GM21515 (cell line): ENCODE results near the gene ZNF331.
"Not testable (repeated sequence)": the region's sequence is repeated elsewhere in the genome, so short reads cannot be mapped to it uniquely, and the experiment has no call there.

Experiments used
- ATAC-seq: cut with Tn5 transposase; IDR thresholded peaks from one replicate; pipeline ENCODE4 v1.9.1; 2021; ENCODE audit not compliant: unreplicated experiment

The ZNF331 gene

DNA sequence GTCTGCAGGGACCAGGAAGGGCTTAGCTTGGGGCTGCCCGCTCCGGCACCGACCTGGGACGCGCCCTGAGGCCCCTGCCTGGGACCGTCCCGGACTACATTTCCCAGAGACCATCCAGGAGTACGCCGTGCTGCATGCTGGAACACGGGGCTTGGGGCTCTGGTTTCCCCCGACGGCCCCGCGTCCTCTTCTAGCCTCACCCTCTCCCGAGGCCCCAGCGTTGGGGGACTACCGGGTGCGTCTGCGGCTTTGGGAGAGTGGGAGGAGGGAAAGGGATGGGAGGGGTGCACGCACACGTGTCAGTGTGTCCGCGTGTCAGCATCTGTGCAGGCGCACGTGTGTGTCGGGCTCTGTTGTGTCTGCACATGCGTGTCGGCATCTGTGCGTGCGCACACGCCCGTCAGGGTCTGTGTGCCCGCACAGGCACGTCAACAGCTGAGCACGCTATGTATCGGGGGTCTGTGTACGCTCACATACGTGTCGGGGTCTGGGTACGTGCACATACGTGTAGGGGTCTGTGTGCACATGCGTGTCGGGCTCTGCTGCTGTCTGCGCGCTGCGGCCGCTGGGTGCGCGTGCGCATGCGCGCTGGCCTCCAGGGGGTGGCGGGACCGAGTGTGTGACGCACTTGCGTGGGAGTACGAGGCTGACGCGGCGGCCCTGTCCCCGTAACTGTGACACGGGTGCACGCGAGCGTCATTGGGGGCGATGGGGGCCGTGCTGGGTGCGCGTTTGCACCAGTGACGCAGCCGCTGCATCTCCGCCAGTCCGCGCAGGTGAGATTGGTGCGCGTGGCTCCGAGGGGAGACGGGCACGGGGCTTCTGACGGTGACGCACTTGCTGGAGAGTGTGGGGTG, at the start of gene ZNF331:
Gene ZNF331 (plus strand): TSS at position 625 of the 857 bp plus-strand sequence. CDS start 31,232 bp downstream, outside the sequence.
- ATAC-seq, result peak; percentile 71

DNA sequence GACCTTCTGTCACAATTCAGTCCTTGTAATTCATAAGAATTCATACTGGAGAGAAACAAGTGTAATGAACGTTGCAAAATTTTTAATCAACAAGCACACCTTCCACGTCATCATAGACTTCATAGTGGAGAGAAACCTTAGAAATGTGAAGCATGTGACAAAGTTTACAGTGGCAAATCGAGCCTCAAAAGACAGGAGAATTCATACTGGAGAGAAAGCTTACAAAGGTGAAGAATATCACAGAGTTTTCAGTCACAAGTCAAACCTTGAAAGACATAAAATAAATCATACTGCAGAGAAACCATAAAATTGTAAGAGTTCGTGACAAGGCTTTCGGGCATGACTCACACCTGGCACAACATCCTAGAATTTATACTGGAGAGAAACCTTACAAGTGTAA, 45.8 kb upstream of the ZNF331 start:
- no peak for ATAC-seq

DNA sequence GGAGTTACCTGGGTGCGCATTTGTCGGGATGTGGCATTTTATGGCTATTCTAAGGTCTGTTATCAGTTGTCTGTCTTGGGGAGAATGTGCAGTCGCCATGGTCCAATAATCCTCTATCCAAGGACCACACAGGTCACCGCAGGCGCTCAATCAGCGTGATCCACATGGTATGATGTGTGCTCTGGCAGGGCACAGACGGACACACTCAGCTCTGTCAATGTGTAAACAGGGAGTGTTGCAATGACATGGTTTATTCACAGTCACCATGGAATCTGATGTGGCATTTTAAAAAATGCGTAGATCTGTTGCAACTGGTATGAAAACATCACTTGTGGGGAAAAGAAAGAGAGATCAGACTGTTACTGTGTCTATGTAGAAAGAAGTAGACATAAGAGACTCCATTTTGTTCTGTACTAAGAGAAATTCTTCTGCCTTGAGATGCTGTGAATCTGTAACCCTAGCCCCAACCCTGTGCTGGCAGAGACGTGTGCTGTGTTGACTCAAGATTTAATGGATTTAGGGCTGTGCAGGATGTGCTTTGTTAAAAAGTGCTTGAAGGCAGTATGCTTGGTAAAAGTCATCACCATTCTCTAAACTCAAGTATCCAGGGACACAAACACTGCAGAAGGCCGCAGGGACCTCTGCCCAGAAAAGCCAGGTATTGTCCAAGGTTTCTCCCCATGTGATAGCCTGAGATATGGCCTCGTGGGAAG, 40.5 kb upstream of the ZNF331 start:
- not testable (repeated sequence) for ATAC-seq

DNA sequence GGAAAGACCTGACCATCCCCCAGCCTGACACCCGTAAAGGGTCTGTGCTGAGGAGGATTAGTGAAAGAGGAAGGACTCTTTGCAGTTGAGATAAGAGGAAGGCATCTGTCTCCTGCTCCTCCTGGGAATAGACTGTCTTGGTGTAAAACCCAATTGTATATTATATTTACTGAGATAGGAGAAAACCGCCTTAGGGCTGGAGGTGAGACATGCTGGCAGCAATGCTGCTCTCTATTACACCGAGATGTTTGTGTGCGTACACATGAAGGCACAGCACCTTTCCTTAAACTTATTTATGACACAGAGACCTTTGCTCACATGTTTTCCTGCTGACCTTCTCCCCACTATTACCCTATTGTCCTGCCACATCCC, 39.9 kb upstream of the ZNF331 start:
- ATAC-seq, result not testable (repeated sequence)

DNA sequence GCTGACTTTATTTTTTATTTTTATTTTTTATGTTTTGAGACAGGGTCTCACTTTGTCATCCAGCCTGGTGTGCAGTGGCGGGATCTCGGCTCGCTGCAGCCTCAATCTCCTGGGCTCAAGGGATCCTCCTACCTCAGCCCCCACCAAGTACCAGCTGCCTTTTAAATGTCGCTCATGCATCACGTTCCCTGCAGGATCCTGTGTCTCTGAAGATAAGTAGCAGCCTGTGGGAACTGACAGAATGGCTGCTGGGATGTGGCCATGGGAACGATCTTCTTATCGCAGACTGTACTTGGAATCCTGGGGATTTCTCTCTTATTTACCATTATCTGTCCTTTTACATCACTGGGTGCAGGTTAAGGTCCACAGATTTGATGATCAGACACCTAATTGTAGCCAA, 34.8 kb upstream of the ZNF331 start:
- not testable (repeated sequence) for ATAC-seq

DNA sequence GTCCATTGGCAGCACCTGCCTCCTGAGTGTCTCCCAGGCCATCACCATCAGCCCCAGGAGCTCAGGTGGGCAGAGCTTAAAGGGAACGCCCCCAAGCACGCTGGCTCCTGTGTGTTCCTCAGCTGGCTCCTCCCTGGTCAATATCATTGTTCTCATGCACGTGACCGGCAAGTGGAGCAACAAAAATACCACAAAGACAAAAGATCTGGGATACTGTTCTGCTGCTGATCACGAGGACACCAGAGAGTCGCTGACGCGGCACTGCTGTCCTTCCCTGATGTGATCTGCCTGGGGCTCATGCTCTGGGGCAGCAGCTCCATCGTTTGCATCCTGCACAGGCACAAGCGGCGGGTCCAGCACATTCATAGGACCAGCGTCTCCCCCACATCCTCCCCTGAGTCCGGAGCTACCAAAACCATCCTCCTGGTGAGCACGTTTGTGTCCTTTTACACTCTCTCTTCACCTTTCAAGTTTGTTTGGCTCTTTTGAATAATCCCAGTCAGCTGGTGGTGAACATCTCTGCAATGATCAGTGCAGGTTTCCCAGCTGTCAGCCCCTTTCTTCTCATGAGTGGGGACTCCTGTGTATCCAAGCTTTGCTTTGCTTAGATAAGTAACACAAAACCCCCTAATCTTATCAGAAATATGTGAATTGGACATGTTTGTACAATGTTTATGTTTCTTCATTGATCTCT, 34.1 kb upstream of the ZNF331 start:
- not testable (repeated sequence) for ATAC-seq

DNA sequence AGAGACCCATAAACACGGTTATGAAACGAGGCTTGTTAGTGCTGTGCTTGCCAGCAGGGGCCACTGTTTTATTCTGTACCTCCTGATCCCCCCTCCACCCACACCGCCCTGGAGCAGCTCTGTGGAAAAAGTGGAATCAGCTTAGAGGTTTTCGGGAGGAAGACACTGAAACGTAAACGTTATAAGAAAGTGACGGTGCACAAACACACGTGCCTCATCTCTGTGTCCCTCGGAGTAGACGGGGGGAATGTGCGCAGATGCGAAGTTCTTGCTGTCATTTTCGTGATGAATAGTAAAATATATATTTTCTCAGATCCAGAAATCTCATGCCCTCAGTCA, 33.6 kb upstream of the ZNF331 start:
- not testable (repeated sequence) for ATAC-seq

DNA sequence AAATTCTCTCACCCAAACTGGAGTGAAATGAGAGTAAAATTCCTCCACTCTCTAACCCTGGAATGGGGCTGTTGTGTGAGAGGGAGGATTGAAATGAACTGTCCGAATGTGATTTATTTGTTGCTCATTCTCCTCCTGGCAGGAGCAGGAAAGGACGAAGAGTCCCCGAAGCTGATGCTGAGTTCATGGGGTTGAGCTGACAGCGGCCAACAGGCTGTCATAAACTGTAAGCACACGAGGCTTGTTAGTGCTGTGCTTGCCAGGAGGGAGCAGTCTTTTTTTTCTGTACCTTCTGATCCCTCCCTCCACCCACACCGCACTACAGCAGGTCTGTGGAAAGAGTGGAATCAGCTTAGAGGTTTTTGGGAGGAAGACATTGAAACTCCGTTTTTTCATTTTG, 33.1 kb upstream of the ZNF331 start:
- ATAC-seq, result no peak

DNA sequence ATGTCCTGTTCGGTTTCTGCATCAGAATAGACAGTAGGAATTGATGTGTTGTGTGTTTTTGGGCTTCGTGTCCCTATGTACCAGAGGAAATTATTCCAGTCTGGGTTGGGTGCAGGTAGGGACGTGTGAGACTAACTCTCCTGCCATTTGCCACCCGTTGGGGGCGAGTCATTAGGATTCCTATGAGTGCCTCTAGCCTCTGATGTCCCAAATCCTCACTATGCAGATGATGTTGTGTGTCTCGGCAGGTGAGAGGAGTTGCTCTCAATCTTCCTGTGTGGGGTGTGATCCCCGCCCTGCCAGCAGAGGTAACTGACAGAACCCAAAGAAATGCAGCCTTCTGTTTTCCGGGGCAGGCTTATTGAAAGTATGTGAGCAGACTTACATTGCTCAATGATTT, 31.2 kb upstream of the ZNF331 start:
- ATAC-seq, result no peak

DNA sequence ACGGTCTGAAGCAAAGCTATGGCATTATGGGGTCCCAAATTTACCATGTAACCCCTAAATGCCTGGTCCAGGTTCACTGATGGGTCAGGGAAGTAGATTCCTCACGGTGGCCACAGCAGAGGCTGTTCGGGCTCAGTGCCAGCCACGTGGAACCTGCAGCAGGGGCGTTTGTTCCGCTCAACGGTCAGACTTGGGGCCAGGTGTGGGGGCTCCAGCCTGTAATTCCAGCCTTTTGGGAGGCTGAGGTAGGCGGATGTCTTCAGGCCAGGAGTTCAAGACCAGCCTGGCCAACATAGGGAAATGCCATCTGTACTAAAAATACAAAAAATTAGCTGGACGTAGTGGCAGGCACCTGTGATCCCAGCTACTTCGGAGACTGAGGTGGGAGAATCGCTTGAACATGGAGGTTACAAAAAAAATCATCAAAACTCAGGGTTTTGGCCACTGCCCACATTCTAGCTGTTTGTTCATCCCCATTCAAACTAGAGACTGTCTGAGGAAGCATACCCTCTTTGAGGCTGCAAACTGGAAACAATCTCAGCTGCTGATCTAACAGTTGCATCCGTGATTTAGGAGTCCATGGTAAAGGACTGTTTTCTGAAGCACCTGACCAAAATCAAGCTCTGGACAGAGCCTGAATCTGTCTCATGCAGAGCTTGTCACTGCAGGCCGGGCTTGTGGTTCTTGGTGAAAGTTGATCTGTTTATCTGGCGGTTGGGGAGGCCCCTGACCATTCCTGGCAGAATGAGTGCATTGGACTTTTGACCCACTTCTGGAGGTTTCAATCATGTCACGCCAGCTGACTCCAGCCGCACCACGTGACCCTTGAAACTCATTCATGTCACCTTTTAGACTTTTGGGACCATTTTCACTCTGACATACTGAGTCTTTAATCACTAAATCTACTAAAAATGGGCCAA, 30.2 kb upstream of the ZNF331 start:
- ATAC-seq, result no peak

DNA sequence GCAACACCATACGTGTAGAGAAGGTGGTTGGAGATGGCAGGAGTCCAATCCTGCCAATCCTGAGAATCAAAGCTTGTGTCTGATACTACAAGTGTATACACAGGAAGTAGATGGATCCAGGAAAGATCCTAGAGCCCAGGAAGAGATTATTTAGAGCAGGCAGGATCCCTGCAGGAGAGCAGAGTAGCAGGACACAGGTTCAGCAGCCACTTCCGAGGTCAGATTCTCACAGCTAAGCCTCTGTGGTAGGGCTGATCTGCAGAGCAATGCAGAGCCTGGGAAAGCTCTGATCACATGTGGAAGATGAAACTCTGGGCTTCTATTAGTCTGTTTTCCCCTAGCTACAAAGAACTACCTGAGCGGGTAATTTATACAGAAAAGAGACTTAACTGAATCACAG, 28.5 kb upstream of the ZNF331 start:
- ATAC-seq, result no peak

DNA sequence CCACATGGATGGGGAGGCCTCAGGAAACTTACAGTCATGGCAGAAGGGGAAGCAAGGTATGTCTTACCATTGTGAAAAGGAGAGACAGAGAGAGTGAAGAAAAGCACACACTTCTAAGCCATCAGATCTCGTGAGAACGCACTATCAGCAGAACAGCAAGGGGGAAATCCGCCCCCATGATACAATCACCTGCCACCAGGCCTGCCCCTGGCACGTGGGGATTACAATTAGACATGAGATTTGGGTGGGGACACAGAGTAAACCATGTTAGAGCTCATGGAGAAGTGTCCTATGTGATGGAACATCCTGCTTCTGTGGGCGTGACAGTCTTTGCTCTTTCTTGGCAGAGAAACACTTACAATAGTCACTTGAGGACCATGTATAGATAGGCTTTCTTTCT, 28.1 kb upstream of the ZNF331 start:
- no peak for ATAC-seq

DNA sequence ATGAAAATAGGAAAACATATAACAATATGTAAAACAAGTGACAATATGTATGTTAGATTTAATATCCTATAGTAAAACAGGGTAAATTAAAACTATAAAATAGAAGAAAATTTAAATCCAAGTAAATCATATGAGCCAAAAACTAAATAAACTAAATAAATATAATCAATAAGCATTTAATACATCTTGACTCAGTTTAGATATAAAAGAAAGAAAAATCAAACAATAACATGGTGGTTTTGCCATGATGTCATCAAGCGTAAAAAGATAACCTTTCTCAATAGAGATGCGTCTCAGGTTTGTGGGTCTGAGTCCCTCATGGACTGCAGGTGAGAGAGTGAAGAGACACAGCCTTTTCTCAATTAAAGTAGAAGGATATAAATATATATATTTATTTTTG, 26.6 kb upstream of the ZNF331 start:
- no peak for ATAC-seq

DNA sequence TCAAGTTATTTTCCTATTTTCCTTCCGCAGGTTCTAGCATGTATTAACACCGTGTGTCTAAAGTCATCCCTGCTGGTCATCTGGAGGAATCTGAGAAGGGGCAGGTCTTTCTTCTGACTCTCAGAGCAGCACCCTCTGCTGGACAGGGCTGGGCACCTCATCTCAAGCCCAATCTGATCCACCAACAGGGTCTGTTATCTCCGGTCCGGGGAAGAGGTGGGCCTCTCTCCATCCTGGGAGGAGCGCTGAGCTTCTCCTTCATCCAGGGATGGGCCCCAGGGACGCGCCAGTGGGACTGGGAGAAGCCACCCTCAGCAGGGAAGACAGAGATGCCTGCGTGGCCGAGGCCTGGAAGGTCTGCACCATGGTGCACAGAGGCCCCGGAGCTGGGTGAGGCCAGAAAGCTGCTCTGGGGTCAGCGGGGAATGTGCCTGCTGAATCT, 26.0 kb upstream of the ZNF331 start:
- ATAC-seq, result no peak

DNA sequence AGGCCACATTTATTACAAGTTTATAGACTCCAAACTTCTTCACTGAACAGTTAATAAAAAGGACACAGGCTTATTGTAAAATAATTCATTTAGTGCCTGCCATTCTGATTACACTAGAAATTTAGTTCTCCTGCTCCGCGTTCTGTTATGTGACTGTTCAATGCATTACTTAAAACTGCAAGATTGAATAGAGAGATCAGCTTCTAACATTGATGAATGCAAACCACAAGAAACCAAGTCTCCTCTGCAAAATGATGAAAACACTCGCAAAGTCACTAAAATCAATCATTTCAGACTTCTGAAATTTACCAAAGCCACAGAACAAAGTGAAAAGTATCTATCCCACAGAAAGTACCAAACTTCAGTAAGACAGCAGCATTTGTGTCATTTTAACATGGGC, 22.9 kb upstream of the ZNF331 start:
- ATAC-seq, result not testable (repeated sequence)

DNA sequence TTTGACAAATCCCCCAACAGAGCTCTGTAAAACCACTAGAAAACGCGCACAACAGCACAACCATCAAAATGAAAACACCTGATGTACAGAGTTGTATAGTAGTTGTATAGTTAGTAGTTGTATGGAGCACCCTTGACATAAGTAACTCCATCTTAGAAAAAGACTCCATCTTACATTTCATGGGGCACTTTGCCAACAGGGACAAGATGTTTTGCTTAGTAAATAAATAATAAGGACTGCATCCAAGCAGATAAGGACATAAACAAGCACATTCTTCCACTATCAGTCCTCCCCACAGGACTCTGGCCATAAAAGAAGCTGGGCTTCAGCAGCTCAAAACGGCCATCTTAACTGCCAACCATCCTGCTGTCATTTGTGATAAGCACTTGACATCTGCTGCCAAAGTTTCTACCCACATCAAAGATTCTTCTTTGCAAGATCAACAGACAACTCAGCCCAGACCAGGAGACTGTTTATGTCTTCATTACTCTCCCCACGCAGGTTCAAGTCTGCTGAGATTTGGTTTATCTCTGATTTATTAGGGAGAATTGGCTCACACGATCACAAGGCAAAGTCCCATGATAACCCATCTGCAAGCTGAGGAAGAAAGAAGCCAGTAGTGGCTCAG, 20.7 kb upstream of the ZNF331 start:
- no peak for ATAC-seq

DNA sequence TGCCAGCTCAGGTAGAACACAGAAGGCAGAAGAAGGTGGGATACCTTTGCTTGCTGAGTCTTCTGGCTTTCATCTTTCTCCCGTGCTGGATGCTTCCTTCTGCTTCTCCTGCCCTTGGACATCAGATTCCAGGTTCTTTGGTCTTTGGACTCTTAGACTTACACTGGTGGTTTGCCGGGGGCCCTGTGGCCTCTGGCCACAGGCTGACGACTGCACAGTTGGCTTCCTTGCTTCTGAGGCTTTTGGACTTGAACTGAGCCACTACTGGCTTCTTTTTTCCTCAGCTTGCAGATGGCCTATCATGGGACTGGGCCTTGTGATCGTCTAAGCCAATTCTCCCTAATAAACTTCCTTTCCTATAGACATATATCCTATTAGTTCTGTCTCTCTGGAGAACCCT, 19.8 kb upstream of the ZNF331 start:
- no peak for ATAC-seq

DNA sequence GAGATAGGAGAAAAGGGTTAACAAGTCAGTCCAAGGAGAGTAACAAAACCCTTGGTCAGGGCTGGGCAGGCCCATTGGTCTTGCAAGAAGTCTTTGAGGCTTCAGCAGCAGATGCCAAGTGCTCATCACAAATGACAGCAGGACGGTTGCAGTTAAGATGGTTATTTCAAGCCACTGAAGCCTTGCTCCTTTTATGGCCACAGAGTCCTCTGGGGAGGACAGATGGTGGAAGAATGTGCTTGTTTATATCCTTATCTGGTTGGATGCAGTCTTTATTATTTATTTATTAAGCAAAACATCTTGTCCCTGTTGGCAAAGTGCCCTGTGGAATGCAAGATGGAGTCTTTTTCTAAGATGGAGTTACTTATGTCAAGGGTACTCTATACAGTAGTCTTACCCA, 19.2 kb upstream of the ZNF331 start:
- ATAC-seq, result no peak

DNA sequence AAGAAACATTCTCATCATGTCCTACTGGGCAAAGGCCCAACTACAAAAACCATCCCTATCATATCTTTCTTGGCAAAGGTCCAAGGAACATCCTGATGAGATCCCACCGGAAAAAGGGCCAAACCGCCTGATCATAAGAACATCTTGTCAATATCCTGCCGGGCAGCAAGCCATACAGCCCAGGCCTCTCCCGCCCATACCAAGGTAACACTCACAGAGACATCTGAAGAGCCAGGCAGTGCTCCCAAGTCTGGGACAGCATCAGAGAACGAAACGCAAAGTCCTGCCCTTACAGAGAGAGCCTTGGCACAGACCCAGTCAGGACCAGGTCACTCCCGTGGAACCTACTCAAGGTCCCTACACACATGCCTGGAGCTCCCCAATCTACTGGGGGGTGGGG, 18.5 kb upstream of the ZNF331 start:
- no peak for ATAC-seq

DNA sequence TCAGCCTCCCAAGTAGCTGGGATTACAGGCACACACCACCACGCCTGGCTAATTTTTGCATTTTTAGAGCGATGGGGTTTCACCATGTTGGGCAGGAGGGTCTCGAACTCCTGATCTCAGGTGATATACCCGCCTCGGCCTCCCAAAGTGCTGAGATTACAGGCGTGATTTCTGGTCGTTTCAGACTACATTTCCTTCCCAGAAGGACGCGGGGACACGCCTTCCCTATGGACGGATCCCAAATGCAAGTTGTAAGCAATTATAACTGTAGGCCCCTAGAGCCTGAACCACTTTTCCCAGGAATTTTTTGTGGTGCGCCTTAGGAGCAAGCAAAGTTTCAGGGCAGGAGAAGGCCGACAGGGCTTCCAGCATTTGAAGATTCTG, 17.8 kb upstream of the ZNF331 start:
- ATAC-seq, result no peak
